CD14-positive monocyte (primary cell): Measurements from ENCODE around the gene ZNF300. TPM values are rescaled to one million over a fixed set of nuclear protein-coding genes. Genes with fewer than 3 reads are reported as not detected.
A peak's percentile ranks its signal among the peaks of the same experiment; 100 is the strongest.

ENCODE experiments used
- DNase-seq, 3 donors: peaks; one replicate each; pipeline ENCODE4 v3.0.0-alpha.2; 2011 to 2022
- H2AFZ ChIP-seq: 2 replicates; pipeline ENCODE4 v1.6.0; 2012; ENCODE audit warnings: mild to moderate bottlenecking, low read depth, low read length, inconsistent platforms; ENCODE audit not compliant: insufficient read depth, poor library complexity, severe bottlenecking
- H3K27ac ChIP-seq, 2 donors: 1 replicate in 1 of 2; 2 replicates in 1 of 2; pipeline ENCODE4 v1.5.1; 2012 to 2013; ENCODE audit warnings: low read length in 2 of 2, control low read depth in 1 of 2, inconsistent platforms in 1 of 2, low read depth in 1 of 2, mild to moderate bottlenecking in 1 of 2
- H3K27me3 ChIP-seq, 2 donors: one replicate each; pipeline versions ENCODE4 v1.6.0 to v1.6.1; 2011 to 2013; ENCODE audit warnings: low read length in 2 of 2; ENCODE audit not compliant: control insufficient read depth in 2 of 2, insufficient read depth in 2 of 2
- H3K36me3 ChIP-seq, 2 donors: replicated peaks in 1 of 2; 1 replicate in 1 of 2; 2 replicates in 1 of 2; pipeline versions ENCODE4 v1.5.1 to v1.6.1; 2012 to 2013; ENCODE audit warnings: low read length in 2 of 2, control low read depth in 1 of 2, inconsistent platforms in 1 of 2, mild to moderate bottlenecking in 1 of 2; ENCODE audit not compliant: insufficient read depth in 2 of 2, control insufficient read depth in 1 of 2
- H3K4me1 ChIP-seq, 2 donors: 1 replicate in 1 of 2; 2 replicates in 1 of 2; pipeline versions ENCODE4 v1.5.1 to v1.6.1; 2012 to 2013; ENCODE audit warnings: low read length in 2 of 2, control low read depth in 1 of 2, inconsistent platforms in 1 of 2, mild to moderate bottlenecking in 1 of 2, moderate library complexity in 1 of 2; ENCODE audit not compliant: insufficient read depth in 2 of 2, control insufficient read depth in 1 of 2
- H3K4me2 ChIP-seq: replicated peaks from 2 replicates; pipeline ENCODE3; 2012; ENCODE audit warnings: low read length, moderate library complexity, mild to moderate bottlenecking; ENCODE audit not compliant: poor library complexity, severe bottlenecking; ENCODE audit errors: extremely low read depth
- H3K4me3 ChIP-seq, 3 experiments: fragments of 200-600 bp in 1 of 3; sonication (generic) in 1 of 3; replicated peaks in 1 of 3; 1 replicate in 2 of 3; 2 replicates in 1 of 3; pipeline ENCODE4 v1.5.1; 2011 to 2013; ENCODE audit warnings: low read length in 3 of 3, mild to moderate bottlenecking in 3 of 3, control low read depth in 2 of 3, low read depth in 2 of 3, inconsistent platforms in 1 of 3, moderate library complexity in 1 of 3
- H3K79me2 ChIP-seq: 2 replicates; pipeline ENCODE4 v1.6.0; 2012; ENCODE audit warnings: mild to moderate bottlenecking, control low read depth, inconsistent platforms, low read length, moderate library complexity; ENCODE audit not compliant: insufficient read depth
- H3K9ac ChIP-seq: 2 replicates; pipeline ENCODE4 v1.6.0; 2017; ENCODE audit warnings: low read length, mild to moderate bottlenecking; ENCODE audit not compliant: insufficient read depth, poor library complexity, severe bottlenecking
- H3K9me3 ChIP-seq, 2 donors: replicated peaks in 1 of 2; 1 replicate in 1 of 2; 2 replicates in 1 of 2; pipeline versions ENCODE4 v1.5.1 to v1.6.1; 2012 to 2013; ENCODE audit warnings: low read length in 2 of 2, control low read depth in 1 of 2; ENCODE audit not compliant: control insufficient read depth in 1 of 2, insufficient read depth in 1 of 2
- H4K20me1 ChIP-seq: 2 replicates; pipeline ENCODE4 v1.6.0; 2012; ENCODE audit warnings: mild to moderate bottlenecking, low read length, control low read depth, moderate library complexity; ENCODE audit not compliant: insufficient read depth
- H3K27ac Mint-ChIP-seq, 7 donors: one replicate each; pipeline ENCODE4 v1.8.0; 2020; ENCODE audit warnings: mild to moderate bottlenecking in 7 of 7, mixed read lengths in 7 of 7, moderate library complexity in 6 of 7, inconsistent platforms in 2 of 7
- H3K27me3 Mint-ChIP-seq, 3 donors: one replicate each; pipeline ENCODE4 v1.8.0; 2021 to 2022; ENCODE audit warnings: low read depth in 3 of 3, mild to moderate bottlenecking in 3 of 3, mixed read lengths in 3 of 3, moderate library complexity in 3 of 3, inconsistent platforms in 1 of 3
- H3K36me3 Mint-ChIP-seq, 2 donors: one replicate each; pipeline ENCODE4 v1.8.0; 2020; ENCODE audit warnings: mixed read lengths in 2 of 2, inconsistent platforms in 1 of 2, mild to moderate bottlenecking in 1 of 2
- H3K4me1 Mint-ChIP-seq: one replicate; pipeline ENCODE4 v1.8.0; 2020; ENCODE audit warnings: mild to moderate bottlenecking, mixed read lengths
- H3K4me3 Mint-ChIP-seq, 2 donors: one replicate each; pipeline ENCODE4 v1.8.0; 2020; ENCODE audit warnings: mild to moderate bottlenecking in 2 of 2, mixed read lengths in 2 of 2, moderate library complexity in 1 of 2
- H3K9me3 Mint-ChIP-seq, 7 donors: one replicate each; pipeline ENCODE4 v1.8.0; 2020 to 2022; ENCODE audit warnings: mixed read lengths in 7 of 7, mild to moderate bottlenecking in 6 of 7, moderate library complexity in 6 of 7, inconsistent platforms in 2 of 7
- WGBS: methylation state at CpG from one replicate; pipeline ENCODE4 v1.1.5; 2013; ENCODE audit warnings: missing lambda C conversion rate; ENCODE audit not compliant: insufficient coverage; 5-methylcytosine and 5-hydroxymethylcytosine counted together
- intact Hi-C, 2 donors: fragments of 100-400 bp; cut with micrococcal nuclease; formaldehyde crosslinking; loops; one replicate each; pipeline versions ENCODE4 v1.15.0 to v1.15.1; 2023
- polyA plus RNA-seq, 3 donors: library from polyadenylated mRNA; depleted of rRNA in 1 of 3; unstranded in 2 of 3; stranded (reverse) in 1 of 3; fragments of 300-500 nt in 2 of 3; fragments of >200 nt in 1 of 3; fragmentation: Illumina TruSeq in 2 of 3; gene quantifications; 1 replicate in 2 of 3; 2 replicates in 1 of 3; pipeline ENCODE4 v1.2.3, GENCODE V29; 2012 to 2021
- TF ChIP-seq, protein P1 (sequence below): fragments of 200-600 bp; IDR thresholded peaks from one replicate; pipeline ENCODE4 v1.8.0; 2022; ENCODE audit warnings: antibody characterized with exemption, mild to moderate bottlenecking

The ZNF300 gene
- polyA plus RNA-seq, 3 donors, result 0.26 to 1.1 (median 0.52) TPM

DNA sequence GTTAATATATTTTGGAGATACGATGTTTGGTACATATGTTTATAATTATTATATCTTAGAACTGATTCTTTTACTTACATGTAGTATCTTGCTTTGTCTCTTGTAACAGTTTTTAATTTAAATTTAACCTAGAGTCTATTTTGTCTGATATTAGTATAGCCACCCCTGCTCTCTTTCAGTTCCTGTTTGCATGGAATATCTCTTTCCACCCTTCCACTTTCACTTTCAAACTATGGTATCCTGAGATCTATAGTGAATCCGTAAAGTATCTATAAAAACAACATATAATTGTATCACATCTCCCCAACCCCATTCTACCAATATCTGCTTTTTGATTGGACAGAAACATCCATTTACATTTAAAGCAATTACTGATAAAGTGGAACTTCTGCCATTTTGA is 51.2 kb downstream of the ZNF300 start:
- DNase-seq, result peak in 2 of 3 donors; percentile 19 to 28
- Histone ChIP-seq H3K4me3 (peak overlapping the region in 2 of 3 experiments; percentile 29 to 63), H2AFZ (peak overlapping the region; percentile 46), H3K79me2 (no peaks in the 10 kb centered on the region), H3K4me1 (peaks cover 0 to 5% of the 10 kb centered on the region in 2 donors), H3K27me3 (no peaks in the 10 kb centered on the region), H3K9ac (peak overlapping the region; percentile 39), H3K4me2 (peak overlapping the region; percentile 51), H3K9me3 (no peaks in the 10 kb centered on the region), H4K20me1 (no peaks in the 10 kb centered on the region), H3K36me3 (no peaks in the 10 kb centered on the region), H3K27ac (peak overlapping the region in 1 of 2 donors; percentile 69)
- intact Hi-C loops, result no loop called here
- H3K4me1 Mint-ChIP-seq, result peaks cover 8% of the 10 kb centered on the region
- peaks cover 0 to 1% of the 10 kb centered on the region in 2 donors for H3K36me3 Mint-ChIP-seq
- TF ChIP-seq, protein P1, sequence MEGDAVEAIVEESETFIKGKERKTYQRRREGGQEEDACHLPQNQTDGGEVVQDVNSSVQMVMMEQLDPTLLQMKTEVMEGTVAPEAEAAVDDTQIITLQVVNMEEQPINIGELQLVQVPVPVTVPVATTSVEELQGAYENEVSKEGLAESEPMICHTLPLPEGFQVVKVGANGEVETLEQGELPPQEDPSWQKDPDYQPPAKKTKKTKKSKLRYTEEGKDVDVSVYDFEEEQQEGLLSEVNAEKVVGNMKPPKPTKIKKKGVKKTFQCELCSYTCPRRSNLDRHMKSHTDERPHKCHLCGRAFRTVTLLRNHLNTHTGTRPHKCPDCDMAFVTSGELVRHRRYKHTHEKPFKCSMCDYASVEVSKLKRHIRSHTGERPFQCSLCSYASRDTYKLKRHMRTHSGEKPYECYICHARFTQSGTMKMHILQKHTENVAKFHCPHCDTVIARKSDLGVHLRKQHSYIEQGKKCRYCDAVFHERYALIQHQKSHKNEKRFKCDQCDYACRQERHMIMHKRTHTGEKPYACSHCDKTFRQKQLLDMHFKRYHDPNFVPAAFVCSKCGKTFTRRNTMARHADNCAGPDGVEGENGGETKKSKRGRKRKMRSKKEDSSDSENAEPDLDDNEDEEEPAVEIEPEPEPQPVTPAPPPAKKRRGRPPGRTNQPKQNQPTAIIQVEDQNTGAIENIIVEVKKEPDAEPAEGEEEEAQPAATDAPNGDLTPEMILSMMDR, result no peak
- WGBS, result no CpG with 5 or more reads among the region's 2 CpGs
- peak overlapping the region; percentile 70 for H3K4me3 Mint-ChIP-seq
- peaks cover 2 to 8% (median 4%) of the 10 kb centered on the region in 7 donors for H3K9me3 Mint-ChIP-seq
- H3K27me3 Mint-ChIP-seq, result no peaks in the 10 kb centered on the region
- peak overlapping the region; percentile 6 to 92 (median 82) for H3K27ac Mint-ChIP-seq

DNA sequence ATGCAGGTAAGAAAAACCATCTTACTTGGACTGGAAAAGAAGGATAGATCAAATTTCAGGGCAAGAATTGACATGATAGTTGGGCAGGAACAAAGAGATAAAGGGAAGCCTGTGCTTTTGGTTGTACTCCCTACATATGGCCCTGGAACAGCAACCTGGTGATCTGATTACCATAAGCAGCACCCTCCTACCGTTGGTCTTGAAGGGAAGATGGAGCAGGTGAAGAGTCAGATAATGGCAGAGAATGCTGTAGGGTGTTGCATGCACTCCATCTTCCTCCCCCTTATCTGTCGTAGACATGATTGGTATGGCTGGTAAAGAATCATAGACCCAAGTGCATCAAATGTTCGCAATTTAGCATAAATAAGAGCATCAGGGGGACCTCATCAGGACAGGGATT is 53.7 kb downstream of the ZNF300 start:
- TF ChIP-seq, protein P1, result no peak
- peaks cover 2 to 10% (median 5%) of the 10 kb centered on the region in 7 donors for H3K9me3 Mint-ChIP-seq
- Histone ChIP-seq H3K4me2 (no peak overlapping the region), H3K79me2 (no peaks in the 10 kb centered on the region), H3K4me1 (peaks cover 11 to 13% of the 10 kb centered on the region in 2 donors), H3K4me3 (no peak overlapping the region), H3K36me3 (no peaks in the 10 kb centered on the region), H3K9ac (no peak overlapping the region), H3K27me3 (no peaks in the 10 kb centered on the region), H3K9me3 (no peaks in the 10 kb centered on the region), H3K27ac (no peak overlapping the region), H4K20me1 (no peaks in the 10 kb centered on the region), H2AFZ (no peak overlapping the region)
- peaks cover 0 to 6% (median 0%) of the 10 kb centered on the region in 3 donors for H3K27me3 Mint-ChIP-seq
- H3K4me3 Mint-ChIP-seq, result no peak overlapping the region
- DNase-seq, result no peak
- intact Hi-C loops, result no loop called here
- H3K27ac Mint-ChIP-seq, result no peak overlapping the region
- peaks cover 21% of the 10 kb centered on the region for H3K4me1 Mint-ChIP-seq
- peaks cover 0 to 1% of the 10 kb centered on the region in 2 donors for H3K36me3 Mint-ChIP-seq
- WGBS, result no CpG with 5 or more reads among the region's 3 CpGs
